Epithelial cell of esophagus (primary cell): ENCODE data around the gene EPHX1.

Source experiments
- DNase-seq: peaks from one replicate; pipeline ENCODE4 v3.0.0; 2010; ENCODE audit warnings: low read depth
- H3K4me3 ChIP-seq: 2 replicates; pipeline ENCODE4 v1.5.1; 2011; ENCODE audit warnings: mild to moderate bottlenecking, low read length, control low read depth
- TF ChIP-seq, protein P1 (sequence below): IDR thresholded peaks from 2 replicates; pipeline ENCODE4 v1.5.1; 2011; ENCODE audit warnings: low read depth, mild to moderate bottlenecking, low read length, control low read depth, inconsistent platforms; ENCODE audit not compliant: insufficient read depth; ENCODE audit errors: missing control alignments

The EPHX1 gene

DNA sequence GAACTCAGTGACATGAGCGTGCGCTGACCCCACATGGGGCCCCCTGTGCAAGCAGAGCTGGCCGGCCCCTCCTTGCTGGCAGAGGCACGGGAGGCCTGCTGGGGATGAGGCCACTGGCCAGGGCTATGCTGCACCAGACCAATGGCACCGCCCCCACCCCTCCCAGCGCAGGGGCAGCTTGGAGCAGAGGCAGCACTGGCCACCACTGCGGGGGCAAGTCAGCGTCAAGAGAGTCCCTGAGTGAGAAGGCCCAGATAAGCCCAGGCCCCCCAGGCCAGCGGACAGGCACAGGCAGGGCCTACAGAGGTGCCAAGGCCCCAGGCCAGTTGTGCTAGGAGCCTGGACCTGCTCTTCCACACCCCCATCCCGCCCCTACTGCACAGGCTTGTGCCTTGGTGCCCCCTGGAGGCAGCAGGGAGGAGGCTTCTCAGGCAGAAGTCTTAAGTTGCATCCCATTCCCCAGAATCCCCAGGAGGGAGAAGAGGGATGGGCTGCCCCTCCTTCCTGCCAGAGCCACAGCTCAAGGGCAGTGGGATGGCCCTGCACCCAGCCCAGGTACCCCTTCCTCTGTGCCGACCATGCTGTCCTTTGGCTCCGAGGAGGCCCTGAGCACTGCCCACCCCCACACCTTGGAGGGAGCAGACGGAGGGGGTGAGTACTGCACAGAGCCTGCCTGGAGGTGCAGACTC lies 35.8 kb downstream of the EPHX1 start:
- H3K4me3 ChIP-seq: no peak overlapping the region
- TF ChIP-seq, protein P1, sequence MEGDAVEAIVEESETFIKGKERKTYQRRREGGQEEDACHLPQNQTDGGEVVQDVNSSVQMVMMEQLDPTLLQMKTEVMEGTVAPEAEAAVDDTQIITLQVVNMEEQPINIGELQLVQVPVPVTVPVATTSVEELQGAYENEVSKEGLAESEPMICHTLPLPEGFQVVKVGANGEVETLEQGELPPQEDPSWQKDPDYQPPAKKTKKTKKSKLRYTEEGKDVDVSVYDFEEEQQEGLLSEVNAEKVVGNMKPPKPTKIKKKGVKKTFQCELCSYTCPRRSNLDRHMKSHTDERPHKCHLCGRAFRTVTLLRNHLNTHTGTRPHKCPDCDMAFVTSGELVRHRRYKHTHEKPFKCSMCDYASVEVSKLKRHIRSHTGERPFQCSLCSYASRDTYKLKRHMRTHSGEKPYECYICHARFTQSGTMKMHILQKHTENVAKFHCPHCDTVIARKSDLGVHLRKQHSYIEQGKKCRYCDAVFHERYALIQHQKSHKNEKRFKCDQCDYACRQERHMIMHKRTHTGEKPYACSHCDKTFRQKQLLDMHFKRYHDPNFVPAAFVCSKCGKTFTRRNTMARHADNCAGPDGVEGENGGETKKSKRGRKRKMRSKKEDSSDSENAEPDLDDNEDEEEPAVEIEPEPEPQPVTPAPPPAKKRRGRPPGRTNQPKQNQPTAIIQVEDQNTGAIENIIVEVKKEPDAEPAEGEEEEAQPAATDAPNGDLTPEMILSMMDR: peak; percentile 84
- peak; percentile 87 for DNase-seq

DNA sequence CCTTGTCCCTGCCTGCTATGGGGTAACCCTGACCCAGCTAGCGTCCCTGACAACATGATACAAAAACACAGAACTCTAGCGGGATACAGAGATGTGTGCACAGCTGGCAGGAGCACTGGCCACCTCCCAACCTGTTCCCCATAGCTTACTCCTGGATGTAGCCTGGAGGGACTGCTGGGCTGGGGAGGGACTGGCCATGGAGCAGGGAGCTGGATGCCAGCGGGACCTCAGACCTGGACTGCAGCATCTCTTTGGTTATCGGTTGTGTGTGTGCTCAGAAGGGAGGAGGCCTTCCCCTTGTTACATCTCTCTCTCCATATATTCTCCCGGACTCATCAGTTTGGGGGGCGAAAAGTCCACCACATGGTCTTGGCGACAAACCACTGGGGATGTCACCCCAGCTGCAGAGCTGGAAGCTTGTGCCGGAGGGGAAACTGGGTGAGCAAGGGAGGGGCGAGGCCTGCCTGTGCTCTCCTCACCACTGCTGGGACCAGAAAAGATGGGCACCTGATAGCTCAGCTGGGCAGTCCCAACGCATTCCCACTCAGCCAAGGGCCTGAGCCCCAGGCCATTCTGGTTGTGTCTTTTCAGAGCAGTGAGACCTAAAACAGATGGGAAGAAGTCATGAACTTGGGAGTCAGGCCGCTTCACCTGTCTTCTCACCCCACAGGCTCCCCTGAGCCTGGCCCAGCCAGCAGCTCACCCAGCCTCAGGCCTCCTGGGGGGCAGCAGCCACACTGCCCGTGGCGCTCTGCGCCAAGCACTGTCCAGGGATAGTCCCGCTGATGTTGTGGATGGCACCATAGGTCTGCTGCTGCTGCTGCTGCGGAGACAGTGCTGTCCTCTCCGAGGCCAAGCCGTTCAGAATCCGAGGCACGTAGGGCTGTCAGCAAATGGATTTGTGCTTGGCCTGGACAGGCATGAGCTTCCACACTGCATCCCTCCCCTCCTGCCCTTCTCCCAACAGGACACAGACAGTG lies 36.7 kb downstream of the EPHX1 start:
- H3K4me3 ChIP-seq: no peak overlapping the region
- TF ChIP-seq, protein P1: no peak

DNA sequence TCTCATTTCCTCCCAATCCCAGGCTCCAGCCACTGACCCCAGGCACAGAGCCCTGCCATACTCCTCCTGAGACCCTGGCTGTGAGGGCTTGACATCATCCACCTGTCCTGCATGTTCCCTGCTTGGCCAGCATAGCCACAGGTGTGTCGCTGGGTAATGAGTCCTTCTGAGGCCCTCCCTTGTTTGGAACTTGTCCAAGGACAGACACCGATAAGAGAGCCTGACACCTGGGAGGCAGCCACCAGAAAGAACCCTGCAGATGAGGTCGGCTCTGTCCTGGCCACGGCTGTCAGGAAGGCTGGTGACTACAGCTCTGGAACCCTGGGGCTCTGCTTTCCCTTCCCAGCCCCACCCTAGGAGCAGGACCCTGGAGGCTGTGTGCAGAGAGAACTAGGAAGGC lies 37.7 kb downstream of the EPHX1 start:
- DNase-seq: no peak
- TF ChIP-seq, protein P1: no peak
- H3K4me3 ChIP-seq: no peak overlapping the region

More for the DNA sequence above, 36.7 kb downstream of the EPHX1 start:
- no peak for DNase-seq

DNA sequence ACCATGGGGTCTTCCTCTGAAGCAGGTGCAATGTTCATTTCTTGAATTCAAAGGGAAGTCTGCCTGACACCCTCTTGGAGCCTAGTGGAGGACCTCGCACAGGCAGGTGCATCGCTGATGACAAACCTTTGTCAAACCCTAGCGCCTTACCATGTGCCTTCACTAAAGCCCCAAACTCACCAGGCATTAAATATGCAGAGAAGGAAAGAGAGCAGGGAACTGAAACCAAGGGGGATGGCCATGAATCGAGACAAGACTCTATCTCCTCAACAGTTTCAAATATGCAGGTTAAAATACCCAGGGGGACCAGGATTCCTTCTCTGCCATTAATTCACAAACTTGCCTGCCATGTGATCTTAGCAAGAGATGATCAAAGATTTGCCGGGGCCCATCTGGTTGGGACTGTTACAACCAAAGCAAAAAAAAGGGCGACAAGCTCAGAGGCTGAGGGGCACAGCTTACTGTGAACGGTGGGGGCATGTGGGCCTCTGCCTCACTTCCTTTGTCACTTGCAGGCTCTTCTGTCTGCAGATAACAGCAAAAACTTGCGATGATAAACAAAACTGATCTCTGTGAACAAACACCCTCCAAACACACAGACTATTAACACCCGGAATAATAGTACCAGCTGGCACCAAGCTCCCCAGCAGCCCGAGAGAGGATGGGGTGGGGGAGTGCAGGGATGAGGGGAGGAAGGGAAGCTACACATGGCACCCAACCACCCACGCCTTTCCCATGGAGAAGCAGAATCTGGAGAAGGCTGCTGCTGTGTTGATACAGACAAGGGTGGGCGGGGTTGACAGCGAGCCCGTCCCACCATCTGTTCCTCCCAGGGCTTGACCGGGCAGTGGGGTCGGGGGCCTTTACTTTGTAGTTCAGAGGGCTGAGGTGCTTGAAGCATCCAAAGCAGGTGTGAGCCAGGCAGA lies 38.4 kb downstream of the EPHX1 start:
- TF ChIP-seq, protein P1: no peak
- no peak for DNase-seq
- H3K4me3 ChIP-seq: no peak overlapping the region

DNA sequence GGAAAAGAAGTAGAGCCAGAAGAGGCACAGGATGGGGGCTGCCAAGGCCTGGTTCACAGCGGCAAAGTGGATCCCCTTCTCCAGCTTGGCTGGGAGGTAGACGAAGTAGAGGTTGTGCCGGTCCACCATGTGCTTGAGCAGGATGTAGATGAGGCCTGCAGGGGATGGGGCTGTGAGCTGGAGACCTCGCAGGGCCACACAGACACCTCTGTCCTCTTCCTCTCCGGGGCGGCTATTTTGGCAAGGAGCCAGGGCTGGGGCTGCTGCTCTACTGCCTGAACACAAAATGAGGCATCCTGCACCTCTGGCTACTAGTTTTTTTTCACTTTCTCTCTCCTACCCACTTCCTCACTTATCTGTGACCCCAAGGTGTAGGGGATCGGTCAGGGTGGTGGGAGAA lies 40.0 kb downstream of the EPHX1 start:
- H3K4me3 ChIP-seq: no peak overlapping the region
- TF ChIP-seq, protein P1: no peak
- DNase-seq: no peak

DNA sequence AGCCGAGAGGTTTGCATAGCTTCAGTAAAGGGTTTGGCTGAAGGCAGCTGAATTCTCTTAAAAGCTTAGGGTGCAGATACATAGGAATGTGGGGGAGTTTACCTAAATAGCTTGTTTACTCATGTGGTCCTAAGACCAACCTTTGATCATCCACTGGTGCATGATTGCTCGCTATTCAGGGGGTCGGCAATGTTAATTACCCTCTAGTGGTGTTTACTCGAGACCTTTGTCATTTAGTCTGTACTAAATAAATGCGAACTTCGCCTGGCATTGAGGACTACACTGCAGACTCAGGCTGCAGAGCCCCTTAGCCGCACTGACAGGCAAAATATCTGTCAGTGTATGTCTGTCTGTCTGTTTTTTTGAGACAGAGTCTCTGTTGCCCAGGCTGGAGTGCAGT lies 40.4 kb downstream of the EPHX1 start:
- DNase-seq: no peak
- no peak overlapping the region for H3K4me3 ChIP-seq
- TF ChIP-seq, protein P1: no peak
